Measurements from ENCODE around the gene CMIP.

CMIP gene

DNA sequence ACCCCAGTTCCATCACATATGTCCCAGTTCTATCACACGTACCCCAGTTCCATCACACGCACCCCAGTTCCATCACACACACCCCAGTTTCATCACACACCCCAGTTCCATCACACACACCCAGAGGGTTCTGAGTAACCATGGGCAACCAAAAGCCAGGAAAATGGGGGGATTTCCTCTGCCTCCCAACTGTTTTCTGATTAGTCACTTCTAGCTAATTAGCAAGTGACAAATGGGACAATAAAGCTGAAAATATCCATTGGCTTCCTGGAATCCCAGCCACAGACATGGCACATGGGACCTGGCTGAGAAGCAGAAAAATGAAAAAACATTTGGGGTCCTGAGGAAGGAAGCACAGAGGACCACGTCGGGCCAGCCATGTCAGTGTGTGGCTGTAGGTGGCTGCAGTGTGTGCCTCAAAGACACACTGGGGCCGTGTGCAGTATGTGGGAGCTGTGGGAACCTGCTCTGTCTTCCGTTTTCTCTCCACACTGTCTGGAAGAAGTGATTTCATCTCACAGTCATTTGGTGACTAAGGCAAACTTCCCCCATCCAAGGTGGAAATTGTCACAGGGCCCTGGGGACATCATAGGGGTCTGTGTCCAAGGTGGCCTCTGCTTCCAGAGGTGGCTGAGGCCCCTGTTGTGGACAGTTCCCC lies 106.7 kb downstream of the CMIP start:
- DNase-seq (ENCODE audit: low spot score), result no peak

DNA sequence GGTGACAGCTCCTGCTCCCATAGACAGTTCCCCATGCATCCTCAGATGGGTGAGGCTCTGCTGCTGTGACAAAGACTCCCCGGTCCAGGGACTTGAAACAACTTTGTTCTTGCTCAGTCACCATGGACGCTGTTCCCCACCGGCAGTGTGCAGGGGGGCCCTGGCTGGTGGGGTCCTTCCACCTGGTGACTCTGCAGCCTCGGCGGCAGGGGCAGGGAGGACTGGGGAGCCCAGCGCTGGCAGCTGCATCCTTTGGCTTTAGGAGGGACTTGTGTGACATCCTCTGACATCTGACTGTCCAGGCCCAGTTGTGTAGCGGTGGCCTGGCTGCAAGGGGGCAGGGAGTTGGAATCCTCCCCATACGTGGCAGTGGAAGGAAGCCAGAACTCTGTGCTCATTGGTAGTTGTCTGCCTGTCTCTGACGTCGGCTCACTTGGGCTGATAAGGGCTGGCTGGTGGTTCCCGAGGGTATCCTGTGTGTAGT lies 107.3 kb downstream of the CMIP start:
- DNase-seq (ENCODE audit: low spot score), result no peak

DNA sequence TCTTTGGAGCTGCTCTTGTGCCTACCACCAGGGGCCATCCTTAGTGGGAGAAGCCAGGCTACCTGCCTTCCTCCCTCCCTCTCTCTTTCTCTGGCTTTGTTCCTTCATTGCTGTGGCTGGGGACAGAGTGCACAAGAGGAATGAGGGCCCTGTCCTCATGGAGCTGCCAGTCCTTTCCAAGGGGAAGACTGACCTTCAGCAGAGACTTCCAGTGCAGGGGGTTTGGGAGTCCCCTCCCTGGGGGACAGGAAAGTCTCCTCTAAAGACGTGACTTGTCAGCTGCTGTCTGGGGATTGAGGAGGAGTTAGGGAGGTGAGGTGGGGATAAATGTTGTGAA lies 108.1 kb downstream of the CMIP start:
- no peak for DNase-seq (ENCODE audit: low spot score)

DNA sequence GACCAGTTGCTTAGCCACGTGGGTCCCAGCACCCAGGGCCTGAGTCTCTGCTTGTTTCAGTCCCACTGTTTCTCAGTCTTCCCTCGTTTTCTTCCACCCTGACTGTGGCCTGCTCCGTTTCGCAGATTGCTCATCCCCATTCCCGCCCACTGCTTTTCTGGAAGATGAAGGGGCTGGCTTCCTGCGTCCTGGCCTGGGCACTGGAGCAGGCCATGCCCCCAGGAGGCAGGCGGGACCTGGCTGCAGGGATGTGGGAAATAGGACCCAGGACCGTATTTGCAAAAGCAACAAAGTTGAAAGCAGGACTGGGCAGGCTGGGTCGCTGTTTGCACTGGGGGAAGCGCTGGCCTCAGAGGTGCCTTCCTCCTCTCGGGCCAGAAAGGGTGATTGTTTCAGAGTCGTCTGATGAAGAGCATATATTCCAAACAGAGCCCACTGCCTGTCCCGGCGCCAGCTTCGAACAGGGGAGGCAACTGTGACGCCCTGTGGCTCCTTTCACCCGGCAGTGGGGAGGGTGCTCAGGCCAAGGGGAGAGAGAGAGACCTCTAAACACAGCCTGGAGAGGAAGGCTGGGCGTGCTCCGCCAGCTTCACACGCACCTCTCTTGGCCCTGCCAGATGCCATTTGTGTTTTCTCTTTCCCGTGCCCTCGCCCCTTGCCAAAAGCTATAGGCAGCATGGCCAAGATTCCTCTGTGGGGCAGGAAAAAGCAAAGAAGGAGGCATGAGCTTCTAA lies 108.6 kb downstream of the CMIP start:
- DNase-seq (ENCODE audit: low spot score), result no peak

DNA sequence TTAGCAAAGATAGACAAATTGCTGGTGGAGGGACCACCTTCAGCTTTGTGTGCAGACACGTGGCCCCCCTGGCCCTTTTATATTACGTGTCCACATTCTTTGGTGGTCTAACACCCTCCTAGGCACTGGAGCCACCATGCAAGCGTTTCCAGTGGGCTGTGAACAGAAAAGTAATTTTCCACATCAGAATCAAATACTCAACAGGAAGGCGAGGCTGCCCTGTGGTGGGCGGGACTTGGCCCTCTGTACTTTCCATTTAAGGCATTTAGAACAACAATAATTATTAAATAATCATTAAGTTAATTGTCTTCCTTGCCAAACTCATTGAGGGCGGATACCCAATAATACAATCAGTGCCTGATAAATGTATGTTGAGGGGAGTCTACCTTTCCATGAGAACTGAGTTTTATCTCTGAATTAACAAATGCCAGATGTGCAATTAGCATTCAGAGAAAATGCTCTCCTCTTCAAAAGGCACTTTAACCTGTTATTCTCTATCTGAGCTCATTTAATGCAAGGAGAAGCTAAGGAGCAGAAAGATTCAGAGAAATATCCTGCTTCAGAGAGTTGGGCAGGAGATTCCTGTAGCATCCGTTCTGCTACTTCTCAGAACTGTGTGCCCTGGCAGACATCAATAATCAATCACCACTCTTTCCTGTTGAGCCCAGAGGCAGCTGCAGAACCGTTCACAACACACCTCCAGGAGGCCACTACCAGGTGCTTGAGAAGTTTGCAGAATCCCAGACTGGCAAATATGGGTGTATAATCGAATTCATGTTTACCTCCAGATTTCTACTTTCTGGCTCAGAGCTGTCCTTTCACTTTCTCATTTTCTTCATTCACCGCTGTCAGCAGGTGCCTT lies 109.4 kb downstream of the CMIP start:
- no peak for DNase-seq (ENCODE audit: low spot score)

DNA sequence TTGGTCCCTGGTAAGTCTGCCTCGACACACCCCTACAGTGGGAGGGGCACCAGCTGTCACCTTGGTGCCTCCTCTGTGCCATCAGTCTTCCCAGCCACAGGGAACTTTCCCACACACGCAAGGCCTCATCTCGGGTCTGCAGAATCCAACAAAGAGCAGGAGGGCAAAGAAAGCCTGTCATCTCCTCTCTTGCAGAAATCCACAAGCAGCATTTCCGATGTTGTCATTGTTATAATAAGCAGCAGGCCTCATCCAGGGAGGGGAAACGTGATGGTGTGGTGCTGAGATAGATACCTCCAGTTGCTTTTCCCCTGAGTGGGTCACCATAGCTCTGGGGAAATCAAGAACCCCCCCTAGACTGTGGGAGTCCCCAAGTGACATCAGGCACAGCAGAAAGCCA lies 110.4 kb downstream of the CMIP start:
- no peak for DNase-seq (ENCODE audit: low spot score)

DNA sequence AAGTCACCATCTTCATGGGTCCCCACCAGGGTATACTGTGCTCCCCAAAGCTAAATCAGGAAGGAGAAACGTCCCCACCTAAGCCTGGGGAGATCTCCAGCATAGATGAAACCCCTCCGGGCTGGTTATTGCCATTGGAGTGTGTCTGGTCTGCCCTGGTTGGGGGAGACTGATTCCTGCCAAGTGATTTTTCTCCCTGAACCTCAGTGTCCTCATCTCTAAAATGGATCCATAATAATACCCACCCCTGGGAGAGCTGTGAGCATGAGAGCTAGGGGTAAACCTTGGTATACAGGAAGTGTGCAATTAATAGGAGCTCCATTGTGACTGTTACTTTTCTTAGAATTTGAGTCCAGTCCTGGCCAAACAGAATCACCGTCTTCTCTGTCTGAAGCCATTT lies 111.1 kb downstream of the CMIP start:
- no peak for DNase-seq (ENCODE audit: low spot score)

DNA sequence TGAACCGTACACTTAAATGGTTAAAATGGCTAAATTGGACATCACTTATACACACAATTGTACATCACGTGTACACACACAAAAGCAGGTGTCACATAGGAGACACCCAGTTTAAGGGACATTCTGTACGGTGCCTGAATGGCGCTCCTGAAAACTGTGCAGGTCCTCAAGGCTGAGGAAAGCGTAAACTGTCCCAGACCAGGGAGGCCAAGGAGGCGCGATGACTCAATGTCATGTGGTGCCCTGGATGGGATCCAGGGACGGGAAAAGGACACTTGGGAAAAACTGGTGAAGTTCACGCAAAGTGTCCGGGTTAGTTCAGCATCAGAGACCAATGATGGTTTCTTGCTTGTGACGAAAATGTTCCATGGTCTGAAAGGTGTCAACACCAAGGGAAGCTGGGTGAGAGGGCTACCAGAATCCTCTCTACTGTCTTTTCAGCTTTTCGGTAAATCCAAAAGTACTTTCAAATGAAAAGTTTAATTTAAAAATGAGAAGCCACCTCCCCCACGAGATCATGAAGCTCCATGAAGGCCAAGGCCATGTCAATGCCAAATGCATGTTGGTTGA lies 112.2 kb downstream of the CMIP start:
- no peak for DNase-seq (ENCODE audit: low spot score)

DNA sequence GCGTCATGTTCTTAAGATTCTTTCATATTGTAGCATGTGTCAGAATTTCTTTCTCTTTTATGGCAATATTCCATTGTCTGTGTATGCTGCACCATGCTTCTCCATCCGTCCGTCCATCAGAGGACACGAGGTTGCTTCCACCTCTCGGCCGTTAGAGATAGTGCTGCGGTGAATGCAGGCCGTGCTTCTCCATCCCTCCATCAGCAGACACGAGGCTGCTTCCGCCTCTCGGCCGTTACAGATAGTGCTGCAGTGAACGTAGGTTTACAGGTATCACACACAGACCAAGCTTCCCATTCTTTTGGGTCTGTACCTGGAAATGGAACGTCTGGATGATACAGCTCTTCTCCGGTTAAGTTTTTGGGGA lies 113.5 kb downstream of the CMIP start:
- peak; percentile 70 for DNase-seq (ENCODE audit: low spot score)

DNA sequence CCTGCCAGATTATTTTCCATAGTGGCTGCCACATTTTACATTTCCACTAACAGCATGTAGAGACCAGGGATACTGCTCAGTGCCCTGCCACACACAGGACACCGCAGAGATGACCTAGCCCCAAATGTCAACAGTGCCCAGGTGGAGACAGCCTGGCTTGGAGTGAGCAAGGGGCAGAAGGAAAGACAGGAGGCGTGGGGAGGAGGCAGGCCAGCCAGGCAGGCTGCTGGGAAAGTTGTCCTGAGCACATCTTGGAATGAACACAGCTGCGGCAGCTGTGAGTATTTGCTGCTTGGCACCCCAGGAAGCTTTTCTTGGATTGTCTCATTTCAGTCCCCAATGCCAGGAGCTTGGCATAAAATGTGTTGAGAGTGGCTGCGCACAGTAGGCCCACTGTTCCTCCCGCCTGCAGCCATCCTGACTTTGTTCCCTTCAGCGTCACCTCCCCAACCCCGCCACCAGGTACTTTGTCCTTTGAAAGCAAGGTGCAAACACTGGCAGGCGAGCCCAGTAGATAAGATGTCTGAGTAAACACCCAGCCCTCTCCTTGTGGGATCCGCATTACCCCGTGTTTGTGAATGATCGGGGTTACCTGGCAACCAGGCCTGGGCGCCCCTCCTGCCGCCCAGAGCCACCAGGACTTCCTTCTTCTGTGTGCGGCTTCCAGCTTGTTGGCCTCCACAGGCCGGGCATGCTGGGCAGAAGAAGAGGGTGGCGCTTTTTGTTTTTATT lies 114.0 kb downstream of the CMIP start:
- peak; percentile 88 for DNase-seq (ENCODE audit: low spot score)

DNA sequence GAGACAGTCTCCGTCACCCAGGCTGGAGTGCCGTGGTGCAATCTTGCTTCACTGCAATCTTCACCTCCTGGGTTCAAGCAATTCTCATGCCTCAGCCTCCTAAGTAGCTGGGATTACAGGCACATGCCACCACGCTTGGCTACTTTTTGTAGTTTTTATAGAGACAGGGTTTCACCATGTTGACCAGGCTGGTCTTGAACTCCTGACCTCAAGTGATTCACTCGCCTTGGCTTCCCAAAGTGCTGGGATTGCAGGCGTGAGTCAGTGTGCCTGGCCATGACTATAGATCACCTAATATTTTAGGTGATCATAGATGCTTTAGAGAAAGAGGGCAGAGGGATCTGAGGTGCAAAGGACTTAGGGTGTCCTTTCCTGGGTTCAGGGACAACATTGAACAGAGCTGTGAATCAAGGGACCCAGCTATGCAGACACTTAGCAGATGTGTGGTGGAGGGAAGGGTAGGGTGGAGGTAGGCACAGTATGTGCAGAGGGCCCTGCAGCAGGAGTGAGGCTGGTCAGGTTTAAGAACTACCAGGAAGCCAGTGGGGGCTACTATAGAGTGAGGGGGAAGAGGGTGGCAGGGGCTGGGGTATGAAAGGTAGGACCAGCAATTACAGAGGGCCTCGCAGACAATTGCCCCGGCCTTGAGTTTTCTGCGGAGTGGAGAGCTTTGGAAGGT lies 116.5 kb downstream of the CMIP start:
- no peak for DNase-seq (ENCODE audit: low spot score)

DNA sequence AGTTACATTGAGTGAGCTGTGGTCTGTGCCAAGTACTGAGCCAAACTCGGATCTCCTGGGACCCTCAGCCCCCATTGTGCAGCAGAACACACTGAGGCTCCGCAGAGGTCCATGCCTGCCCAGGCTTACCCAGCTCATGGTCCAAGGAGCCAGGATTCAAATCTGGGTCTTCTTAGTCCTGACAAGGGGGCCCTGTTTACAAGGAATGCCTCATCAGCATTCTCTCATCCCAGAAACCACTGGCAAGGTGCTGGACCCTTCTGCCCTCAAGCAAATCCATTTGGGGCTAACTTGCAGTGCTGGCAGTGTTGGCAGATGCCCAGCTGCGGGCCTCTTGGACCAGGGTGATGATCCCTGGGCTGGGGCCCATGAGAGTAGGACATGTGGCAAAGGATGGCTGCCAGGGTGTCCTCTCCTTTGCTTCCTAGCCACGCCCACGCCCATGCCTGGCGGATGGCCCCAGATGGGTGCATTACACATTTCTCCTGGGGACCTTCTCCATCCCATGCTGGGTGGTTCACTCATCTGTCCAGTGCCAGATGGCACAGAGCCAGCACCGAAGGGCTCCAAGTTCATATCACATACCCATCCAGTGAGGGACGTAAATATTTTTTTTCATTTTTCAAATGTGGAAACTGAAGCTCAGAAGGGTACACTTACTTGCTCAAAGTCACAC lies 117.7 kb downstream of the CMIP start:
- DNase-seq (ENCODE audit: low spot score), result no peak

DNA sequence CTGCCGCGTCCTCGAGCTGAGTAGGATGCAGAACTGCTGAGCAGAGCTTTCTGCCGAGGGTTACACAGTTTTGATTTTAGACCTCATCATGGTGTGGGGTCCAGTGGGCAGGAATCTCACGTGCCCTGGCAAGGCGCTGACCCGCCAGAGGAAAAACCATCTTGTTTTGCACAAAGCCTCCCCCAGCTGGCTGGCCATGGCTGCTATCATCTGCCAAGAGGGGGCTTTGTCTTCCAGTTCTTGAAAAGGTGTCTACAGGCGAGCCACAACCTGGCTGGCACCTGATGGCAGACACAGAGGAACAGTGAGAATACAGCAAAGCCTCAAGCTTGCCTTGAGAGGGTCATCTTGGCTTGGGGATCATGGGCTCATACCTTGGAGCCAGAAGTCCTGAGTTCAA lies 118.3 kb downstream of the CMIP start:
- DNase-seq (ENCODE audit: low spot score), result no peak

DNA sequence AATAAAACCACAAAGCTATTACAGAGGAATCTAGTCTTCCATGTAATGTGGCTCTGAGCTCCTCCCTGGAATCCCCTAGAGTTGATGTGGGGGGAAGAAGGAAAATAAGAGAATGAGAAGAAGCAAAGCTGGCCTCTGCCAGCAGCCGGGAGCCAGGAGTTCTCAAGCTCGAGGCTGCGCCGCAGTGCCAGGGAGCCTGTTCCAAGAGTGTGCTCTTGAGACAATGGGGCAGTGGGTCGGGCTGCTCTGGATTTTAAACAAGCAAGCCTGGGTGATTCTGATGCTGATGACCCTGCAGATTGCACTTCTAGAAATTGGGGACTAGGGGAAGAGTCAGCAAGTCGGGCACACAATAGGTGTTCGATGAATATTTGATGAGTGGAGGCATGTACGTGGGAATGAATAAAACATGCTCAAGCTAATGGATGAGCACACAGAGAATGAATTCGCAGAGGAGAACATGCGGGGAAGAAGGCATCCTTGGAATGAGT lies 119.9 kb downstream of the CMIP start:
- DNase-seq (ENCODE audit: low spot score), result no peak

DNA sequence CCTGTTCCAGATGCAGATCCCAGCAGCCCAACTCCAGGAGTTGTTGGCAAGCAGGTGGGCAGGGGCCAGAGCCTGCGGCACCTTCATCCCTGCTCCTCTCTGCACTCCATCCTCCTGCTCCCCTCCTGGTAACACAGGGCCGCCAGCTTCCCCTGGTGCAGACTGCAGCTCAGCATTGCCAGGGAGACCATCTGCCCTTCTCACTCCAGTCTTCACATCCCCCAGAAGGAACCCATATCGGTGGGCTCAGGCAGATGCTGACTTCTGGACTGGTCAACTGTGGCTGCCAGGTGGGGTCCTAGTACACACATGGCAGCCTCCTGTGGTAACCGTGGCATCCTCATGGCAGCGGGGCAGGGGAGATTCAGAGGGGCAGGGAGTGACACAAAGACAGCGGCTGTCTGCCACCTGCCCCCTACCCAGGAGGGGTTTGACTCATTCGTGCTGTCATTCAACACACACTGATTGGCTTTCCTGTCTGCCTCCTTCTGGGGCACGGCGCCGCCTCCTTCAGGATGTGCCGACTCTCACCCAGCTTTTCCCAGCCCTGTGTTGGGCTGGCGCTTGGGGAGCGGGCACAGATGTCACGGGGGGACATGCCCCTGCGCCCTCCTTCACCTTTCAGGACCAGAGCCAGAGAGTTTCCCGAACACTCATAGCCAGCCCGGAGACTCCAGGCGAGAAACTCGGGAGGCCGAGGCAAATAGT lies 120.9 kb downstream of the CMIP start:
- DNase-seq (ENCODE audit: low spot score), result no peak

DNA sequence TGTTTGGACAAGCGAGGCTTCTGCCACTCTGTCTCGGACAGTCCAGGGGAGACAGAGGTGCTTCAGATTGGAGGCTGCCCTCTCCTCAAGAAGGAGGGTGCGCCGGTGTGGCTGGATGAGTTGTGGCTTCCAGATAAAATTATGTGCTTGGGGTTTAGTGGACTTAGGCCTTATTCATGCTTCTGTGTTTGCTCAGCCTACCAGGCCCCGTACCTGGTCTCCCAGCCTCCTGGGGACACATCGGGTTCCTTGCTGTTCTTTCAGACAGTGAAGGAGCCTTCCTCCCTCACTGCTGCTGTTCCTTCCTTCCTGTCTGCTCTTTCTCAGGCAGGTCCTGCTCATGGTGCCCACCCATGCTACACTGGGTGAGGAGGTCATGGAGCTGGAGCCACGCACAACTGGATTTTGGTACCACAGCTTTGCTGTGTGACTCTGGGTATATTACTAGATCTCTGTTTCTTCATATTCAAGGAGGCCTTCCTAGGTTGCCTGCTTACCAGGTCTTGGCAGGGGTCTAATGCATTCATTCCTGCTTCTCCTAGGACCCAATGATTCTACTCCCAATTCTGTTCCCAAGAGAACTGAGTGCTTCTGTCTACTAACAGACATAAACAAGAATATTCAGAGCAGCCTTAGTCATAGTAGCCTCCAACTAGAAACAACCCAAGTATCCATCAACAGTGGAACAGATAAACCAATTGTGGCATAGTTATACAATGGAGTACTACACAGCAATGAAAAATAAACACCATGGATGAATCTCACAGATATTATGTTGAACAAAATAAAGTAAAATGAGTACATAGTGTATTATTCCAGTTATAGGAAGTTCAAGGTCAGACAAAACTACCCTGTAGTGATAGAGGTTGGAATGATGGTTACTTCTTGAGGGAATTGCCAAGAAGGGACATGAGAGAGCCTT lies 121.7 kb downstream of the CMIP start:
- no peak for DNase-seq (ENCODE audit: low spot score)

DNA sequence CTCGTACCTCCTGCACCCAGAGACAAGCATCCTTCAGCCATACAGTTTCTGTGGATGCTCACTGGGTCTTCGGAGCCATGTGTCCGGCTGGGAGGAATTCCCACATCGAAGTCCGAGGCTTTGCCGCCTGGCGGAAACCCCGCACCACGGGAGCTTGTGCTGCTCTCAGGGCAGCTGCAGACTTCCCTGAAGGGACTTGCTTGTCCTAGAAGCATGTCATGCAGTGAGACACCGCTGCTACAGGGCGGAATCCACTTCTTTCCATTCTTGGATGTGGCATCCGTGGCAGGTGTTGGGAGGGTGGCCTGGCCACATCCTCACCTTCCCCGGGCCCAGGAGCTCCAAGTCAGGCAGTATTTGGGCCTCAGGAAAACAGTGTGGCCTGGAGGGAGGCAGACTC lies 122.5 kb downstream of the CMIP start:
- no peak for DNase-seq (ENCODE audit: low spot score)

DNA sequence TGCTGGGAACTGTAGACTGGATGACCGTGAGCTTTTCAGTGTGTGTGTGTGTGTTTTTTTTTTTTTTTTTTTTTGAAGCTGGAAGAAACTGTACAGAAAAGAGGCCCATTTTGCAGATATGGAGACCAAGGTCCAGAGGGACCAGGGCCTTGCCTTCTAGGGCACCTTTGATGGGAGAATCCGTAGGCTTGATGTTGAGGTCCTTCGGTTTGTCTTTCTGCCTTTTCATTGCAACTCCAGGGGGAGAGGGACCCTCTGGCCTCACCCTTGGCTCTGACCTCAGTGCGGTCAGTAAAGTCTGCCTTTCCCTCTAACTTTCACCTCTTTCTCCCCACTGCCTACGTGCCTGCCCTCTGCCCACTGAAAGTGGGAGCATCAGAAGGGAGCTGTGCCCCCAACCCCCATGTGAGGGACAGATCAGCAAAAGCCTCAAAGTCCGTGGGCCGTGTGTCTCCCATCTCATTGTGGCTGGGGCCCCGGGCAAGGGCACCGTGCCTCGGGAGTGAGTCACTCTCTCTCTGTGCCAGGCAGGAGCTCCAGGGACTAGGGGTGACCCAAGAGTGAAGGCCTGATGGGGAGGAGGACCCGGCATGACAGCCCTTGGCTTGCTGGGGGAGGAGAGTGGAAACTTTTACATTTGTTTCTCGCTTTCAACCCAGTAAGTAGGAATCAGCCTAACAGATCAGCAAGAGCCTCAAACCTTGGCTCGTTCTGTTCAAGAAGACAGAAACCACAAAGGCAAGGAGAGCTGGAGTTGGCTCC lies 123.6 kb downstream of the CMIP start:
- DNase-seq (ENCODE audit: low spot score), result no peak
